ENCODE results near the gene MIDN. TPM values are rescaled to one million over a fixed set of nuclear protein-coding genes. Genes with fewer than 3 reads are reported as not detected.

The MIDN gene
- total RNA-seq, 2 donors from 2014 or later: 36.3 to 43.5 TPM

DNA sequence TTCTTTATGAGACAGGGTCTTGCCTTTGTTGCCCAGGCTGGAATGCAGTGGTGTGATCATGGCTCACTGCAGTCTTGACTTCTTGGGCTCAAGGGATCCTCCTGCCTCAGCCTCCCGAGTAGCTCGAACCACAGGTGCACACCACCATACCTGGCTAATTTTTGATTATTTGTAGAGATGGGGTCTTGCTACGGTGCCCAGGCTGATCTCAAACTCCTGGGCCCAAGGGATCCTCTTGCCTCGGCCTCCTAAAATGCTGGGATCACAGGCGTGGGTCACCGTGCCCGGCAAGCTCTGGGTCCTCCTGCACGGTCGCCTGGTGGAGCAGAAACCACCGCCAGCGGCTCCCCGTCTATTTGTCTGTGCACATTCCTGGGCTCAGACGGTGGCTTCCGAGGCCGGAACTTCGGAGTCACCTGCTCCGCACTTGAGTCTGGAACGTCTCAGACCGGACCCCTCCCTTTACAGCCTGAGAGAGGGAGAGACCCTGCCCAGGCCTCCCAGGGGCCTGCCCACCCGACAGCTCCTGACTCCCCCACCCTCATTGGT, 59.4 kb downstream of the MIDN start:
- no peak for ATAC-seq
- Histone ChIP-seq H3K27me3 (no peaks in the 10 kb centered on the region), H3K36me3 (replicated peaks in 1 of 2; ENCODE audit: insufficient read depth in 1 of 2, low read depth in 2 of 2) (no peaks in the 10 kb centered on the region), H3K4me1 (no peaks in the 10 kb centered on the region), H3K9me3 (no peaks in the 10 kb centered on the region), H3K4me3 (no peak overlapping the region), H3K27ac (no peak overlapping the region)
- TF ChIP-seq POLR2A (IDR thresholded peaks at IDR 0.05): no peak
- TF ChIP-seq, protein P1, sequence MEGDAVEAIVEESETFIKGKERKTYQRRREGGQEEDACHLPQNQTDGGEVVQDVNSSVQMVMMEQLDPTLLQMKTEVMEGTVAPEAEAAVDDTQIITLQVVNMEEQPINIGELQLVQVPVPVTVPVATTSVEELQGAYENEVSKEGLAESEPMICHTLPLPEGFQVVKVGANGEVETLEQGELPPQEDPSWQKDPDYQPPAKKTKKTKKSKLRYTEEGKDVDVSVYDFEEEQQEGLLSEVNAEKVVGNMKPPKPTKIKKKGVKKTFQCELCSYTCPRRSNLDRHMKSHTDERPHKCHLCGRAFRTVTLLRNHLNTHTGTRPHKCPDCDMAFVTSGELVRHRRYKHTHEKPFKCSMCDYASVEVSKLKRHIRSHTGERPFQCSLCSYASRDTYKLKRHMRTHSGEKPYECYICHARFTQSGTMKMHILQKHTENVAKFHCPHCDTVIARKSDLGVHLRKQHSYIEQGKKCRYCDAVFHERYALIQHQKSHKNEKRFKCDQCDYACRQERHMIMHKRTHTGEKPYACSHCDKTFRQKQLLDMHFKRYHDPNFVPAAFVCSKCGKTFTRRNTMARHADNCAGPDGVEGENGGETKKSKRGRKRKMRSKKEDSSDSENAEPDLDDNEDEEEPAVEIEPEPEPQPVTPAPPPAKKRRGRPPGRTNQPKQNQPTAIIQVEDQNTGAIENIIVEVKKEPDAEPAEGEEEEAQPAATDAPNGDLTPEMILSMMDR (IDR thresholded peaks at IDR 0.05): no peak
- no peak for DNase-seq
- 75 to 91% methylated on average over 3 to 20 of the region's 20 CpGs for WGBS, 2 donors
- intact Hi-C loops (cut with DNase I): no loop called here

DNA sequence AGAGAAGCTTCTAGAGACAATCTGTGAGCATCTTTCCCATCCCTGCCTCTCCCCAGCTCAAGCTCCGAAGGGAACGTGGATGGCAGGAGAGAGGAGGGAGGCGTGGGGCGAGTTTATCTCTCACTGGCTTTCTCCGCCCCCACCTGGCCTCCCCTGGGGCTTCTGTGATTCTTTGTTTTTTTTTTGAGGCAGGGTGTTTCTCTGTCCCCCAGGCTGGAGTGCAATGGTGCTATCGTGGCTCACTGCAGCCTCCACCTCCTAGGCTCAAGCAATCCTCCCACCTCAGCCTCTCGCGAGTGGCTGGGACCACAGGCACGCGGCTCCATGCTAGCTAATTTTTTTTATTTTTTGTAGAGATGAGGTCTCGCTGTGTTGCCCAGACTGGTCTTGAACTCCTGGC, 60.3 kb downstream of the MIDN start:
- Histone ChIP-seq H3K27ac (no peak overlapping the region), H3K4me3 (no peak overlapping the region), H3K36me3 (replicated peaks in 1 of 2; ENCODE audit: insufficient read depth in 1 of 2, low read depth in 2 of 2) (no peaks in the 10 kb centered on the region), H3K9me3 (no peaks in the 10 kb centered on the region), H3K4me1 (no peaks in the 10 kb centered on the region), H3K27me3 (no peaks in the 10 kb centered on the region)
- DNase-seq (no peak), ATAC-seq (no peak)
- no peak for TF ChIP-seq POLR2A (IDR thresholded peaks at IDR 0.05)
- TF ChIP-seq, protein P1 (IDR thresholded peaks at IDR 0.05): no peak
- 55 to 57% methylated on average over 11 of the region's 11 CpGs for WGBS, 2 donors
- intact Hi-C loops (cut with DNase I): no loop called here

Other genes with a start within 250 kb of the MIDN start
- under 1 TPM in 1 of 2 donors, not detected in 1; 0.26 TPM for gene GRIN3B, start 248.2 kb upstream of the MIDN start, total RNA-seq
- gene TMEM259, start 227.5 kb upstream of the MIDN start, total RNA-seq: 100 to 1,000 TPM; 142 to 306 TPM
- gene RNU6-2, start 227.1 kb upstream of the MIDN start, total RNA-seq: not detected
- gene CNN2, start 222.0 kb upstream of the MIDN start, total RNA-seq: 10 to 100 TPM; 30.7 to 42.5 TPM
- gene ABCA7, start 208.5 kb upstream of the MIDN start, total RNA-seq: 10 to 100 TPM; 33.7 to 87.3 TPM
- 10 to 100 TPM; 13.2 to 23.4 TPM for gene ARHGAP45, start 181.4 kb upstream of the MIDN start, total RNA-seq
- 10 to 100 TPM; 24.9 to 78.1 TPM for gene POLR2E, start 153.2 kb upstream of the MIDN start, total RNA-seq
- gene GPX4, start 144.6 kb upstream of the MIDN start, total RNA-seq: 100 to 1,000 TPM; 152 to 157 TPM
- gene SBNO2, start 74.3 kb upstream of the MIDN start, total RNA-seq: 10 to 100 TPM; 14.0 to 30.7 TPM
- 10 to 100 TPM; 49.0 to 68.6 TPM for gene STK11, start 42.8 kb upstream of the MIDN start, total RNA-seq
- gene CBARP, start 10.6 kb upstream of the MIDN start, total RNA-seq: under 1 TPM; 0.33 to 0.78 TPM
- gene ATP5F1D, start 6.8 kb upstream of the MIDN start, total RNA-seq: 100 to 1,000 TPM; 156 to 157 TPM
- gene CIRBP, start 20.7 kb downstream of the MIDN start, total RNA-seq: 100 to 1,000 TPM; 582 to 630 TPM
- gene FAM174C, start 26.9 kb downstream of the MIDN start, total RNA-seq: 10 to 100 TPM; 48.0 to 63.9 TPM
- gene EFNA2, start 37.3 kb downstream of the MIDN start, total RNA-seq: not detected
- gene NDUFS7, start 135.3 kb downstream of the MIDN start, total RNA-seq: 10 to 100 TPM; 59.9 to 87.7 TPM
- 100 to 1,000 TPM in 1 of 2 donors, 10 to 100 TPM in 1; 70.2 to 129 TPM for gene GAMT, start 153.0 kb downstream of the MIDN start, total RNA-seq
- 10 to 100 TPM; 25.4 to 63.3 TPM for gene DAZAP1, start 159.0 kb downstream of the MIDN start, total RNA-seq
- 1,000 to 10,000 TPM; 2,008 to 2,166 TPM for gene RPS15, start 189.8 kb downstream of the MIDN start, total RNA-seq
- gene APC2, start 201.5 kb downstream of the MIDN start, total RNA-seq: under 1 TPM in 1 of 2 donors, not detected in 1; 0.26 TPM
- 10 to 100 TPM; 26.7 to 31.4 TPM for gene C19orf25, start 230.6 kb downstream of the MIDN start, total RNA-seq
- gene PCSK4, start 241.8 kb downstream of the MIDN start, total RNA-seq: 10 to 100 TPM in 1 of 2 donors, 1 to 10 TPM in 1; 5.2 to 10.9 TPM
- gene REEP6, start 242.6 kb downstream of the MIDN start, total RNA-seq: 10 to 100 TPM in 1 of 2 donors, 1 to 10 TPM in 1; 6.9 to 16.6 TPM

All from body of pancreas (tissue), 4 donors.